ENCODE data around the gene FLVCR2.

Gene FLVCR2

GRCh38 chr14:75660630-75661498, 82.4 kb downstream of the FLVCR2 start, which contains the start of the genes ERG28 and TTLL5:
Gene ERG28 (minus strand): TSS chr14:75660876. CDS start chr14:75657502, 3,374 bp downstream.
Gene TTLL5 (plus strand): TSS chr14:75661246. CDS start chr14:75663150, 1,904 bp downstream.
- H3K4me3 ChIP-seq (replicated peaks; ENCODE audit: insufficient read depth, low read length), result peak within 1 kb of the TSS; percentile 93
- TF ChIP-seq REST (IDR thresholded peaks at IDR 0.05; ENCODE audit: insufficient replicate concordance, low read depth), result no peak
- TF ChIP-seq SPI1 (IDR thresholded peaks at IDR 0.05; ENCODE audit: borderline replicate concordance, low read depth), result no peak
- TF ChIP-seq POLR2AphosphoS5 (IDR thresholded peaks at IDR 0.05; ENCODE audit: low read depth), result no peak
- no peak for TF ChIP-seq CTCF (IDR thresholded peaks at IDR 0.05; ENCODE audit: insufficient read depth, low read length)
- no peaks in the 10 kb centered on the region for H3K27me3 ChIP-seq (ENCODE audit: insufficient read depth, poor library complexity, severe bottlenecking)
- peak within 1 kb of the TSS; percentile 91 for H3K27ac ChIP-seq (replicated peaks)
- DNase-seq (ENCODE audit: low read depth in 1 of 2, low spot score in 1 of 2), result peak; percentile 83 to 92

GRCh38 chr14:75661499-75661814, 83.0 kb downstream of the FLVCR2 start:
- TF ChIP-seq GABPA (IDR thresholded peaks at IDR 0.05; ENCODE audit: low read depth), result no peak
- no peak for TF ChIP-seq SPI1 (IDR thresholded peaks at IDR 0.05; ENCODE audit: borderline replicate concordance, low read depth)
- no peak for TF ChIP-seq POLR2AphosphoS5 (IDR thresholded peaks at IDR 0.05; ENCODE audit: low read depth)
- no peak for TF ChIP-seq CTCF (IDR thresholded peaks at IDR 0.05; ENCODE audit: insufficient read depth, low read length)
- no peak for TF ChIP-seq REST (IDR thresholded peaks at IDR 0.05; ENCODE audit: insufficient replicate concordance, low read depth)
- H3K4me3 ChIP-seq (replicated peaks; ENCODE audit: insufficient read depth, low read length), result peak overlapping the region; percentile 93
- DNase-seq (ENCODE audit: low read depth in 1 of 2, low spot score in 1 of 2), result peak in 1 of 2 experiments; percentile 16
- H3K27me3 ChIP-seq (ENCODE audit: insufficient read depth, poor library complexity, severe bottlenecking), result no peaks in the 10 kb centered on the region
- peak overlapping the region; percentile 91 for H3K27ac ChIP-seq (replicated peaks)

- H3K27me3 ChIP-seq (ENCODE audit: insufficient read depth, poor library complexity, severe bottlenecking), result no peaks in the 10 kb centered on the region
- no peak for DNase-seq (ENCODE audit: low read depth in 1 of 2, low spot score in 1 of 2)
- no peak for TF ChIP-seq SPI1 (IDR thresholded peaks at IDR 0.05; ENCODE audit: borderline replicate concordance, low read depth)
- no peak for TF ChIP-seq POLR2AphosphoS5 (IDR thresholded peaks at IDR 0.05; ENCODE audit: low read depth)
- TF ChIP-seq CTCF (IDR thresholded peaks at IDR 0.05; ENCODE audit: insufficient read depth, low read length), result no peak
- TF ChIP-seq GABPA (IDR thresholded peaks at IDR 0.05; ENCODE audit: low read depth), result no peak
- TF ChIP-seq REST (IDR thresholded peaks at IDR 0.05; ENCODE audit: insufficient replicate concordance, low read depth), result no peak
- no peak overlapping the region for H3K27ac ChIP-seq (replicated peaks)
- H3K4me3 ChIP-seq (replicated peaks; ENCODE audit: insufficient read depth, low read length), result no peak overlapping the region
These were observed 84.5 kb downstream of the FLVCR2 start for GRCh38 chr14:75662966-75663365.

All from HL-60 (cell line).